Putamen (tissue), 1 donor: ENCODE data around the gene AMDHD1.
"Not testable (repeated sequence)": the region's sequence is repeated elsewhere in the genome, so short reads cannot be mapped to it uniquely, and the experiment has no call there.

Source experiments
- DNase-seq: peaks from one replicate; pipeline ENCODE4 v3.0.0-alpha.2; 2016; ENCODE audit warnings: low spot score

Gene AMDHD1

GRCh38 chr12:95966287-95966870 is 23.2 kb downstream of the AMDHD1 start:
- DNase-seq, result no peak

DNA sequence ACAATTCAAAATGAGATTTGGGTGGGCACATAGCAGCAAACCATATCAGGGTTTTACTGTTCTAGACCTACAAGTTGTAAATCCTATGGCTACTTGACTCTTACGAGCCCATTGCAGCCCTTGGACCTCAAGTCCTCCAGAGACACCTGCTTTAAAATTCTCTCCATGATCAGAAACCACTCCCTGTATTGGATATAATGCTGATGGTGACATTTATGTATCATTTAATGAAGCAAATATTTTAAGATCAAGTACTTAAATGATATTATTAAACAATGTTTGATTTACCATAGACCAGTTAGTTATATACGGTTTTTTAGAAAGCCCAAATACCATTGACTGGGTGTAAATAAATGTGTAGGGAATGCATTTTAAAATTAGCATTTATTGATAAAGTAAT is 24.2 kb downstream of the AMDHD1 start:
- no peak for DNase-seq

DNA sequence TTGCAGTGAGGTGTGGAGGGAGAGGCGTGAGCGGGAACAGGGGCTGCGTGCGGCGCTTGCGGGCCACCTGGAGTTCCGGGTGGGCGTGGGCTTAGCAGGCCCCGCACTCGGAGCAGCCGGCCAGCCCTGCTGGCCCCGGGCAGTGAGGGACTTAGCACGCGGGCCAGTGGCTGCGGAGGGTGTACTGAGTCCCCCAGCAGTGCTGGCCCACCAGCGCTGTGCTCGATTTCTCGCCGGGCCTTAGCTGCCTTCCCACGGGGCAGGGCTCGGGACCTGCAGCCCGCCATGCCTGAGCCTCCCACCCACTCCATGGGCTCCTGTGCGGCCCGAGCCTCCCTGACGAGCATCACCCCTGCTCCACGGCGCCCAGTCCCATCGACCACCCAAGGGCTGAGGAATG is 26.0 kb downstream of the AMDHD1 start:
- DNase-seq, result not testable (repeated sequence)

GRCh38 chr12:95970905-95971304 is 27.8 kb downstream of the AMDHD1 start:
- DNase-seq, result no peak

GRCh38 chr12:95972832-95973456 is 29.8 kb downstream of the AMDHD1 start:
- no peak for DNase-seq

- no peak for DNase-seq
Observed at GRCh38 chr12:95974358-95974757, 31.2 kb downstream of the AMDHD1 start.

DNA sequence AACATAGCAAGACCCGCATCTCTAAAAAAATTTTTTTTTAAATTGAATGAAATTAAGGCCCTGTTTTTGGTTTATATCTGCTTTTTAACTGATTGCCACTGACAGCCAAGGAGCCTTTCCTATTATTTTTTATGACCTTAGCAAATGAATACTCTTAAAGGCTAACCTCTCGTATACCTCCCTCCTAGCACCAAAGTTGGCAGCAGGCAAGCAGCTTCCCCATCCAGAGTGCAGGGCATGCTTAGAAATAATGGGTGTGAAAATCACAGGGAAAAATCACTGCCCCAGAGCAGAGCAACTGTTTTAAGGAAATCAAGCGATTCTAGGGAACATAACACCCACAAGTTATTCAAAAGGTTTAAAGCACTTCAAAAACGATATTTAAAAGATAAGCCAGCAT is 32.4 kb downstream of the AMDHD1 start:
- no peak for DNase-seq

- DNase-seq, result no peak
Observed at GRCh38 chr12:95976416-95976832, 33.3 kb downstream of the AMDHD1 start.

- DNase-seq, result no peak
Observed at GRCh38 chr12:95977764-95978305, 34.7 kb downstream of the AMDHD1 start.

GRCh38 chr12:95978351-95978750 is 35.2 kb downstream of the AMDHD1 start:
- no peak for DNase-seq

DNA sequence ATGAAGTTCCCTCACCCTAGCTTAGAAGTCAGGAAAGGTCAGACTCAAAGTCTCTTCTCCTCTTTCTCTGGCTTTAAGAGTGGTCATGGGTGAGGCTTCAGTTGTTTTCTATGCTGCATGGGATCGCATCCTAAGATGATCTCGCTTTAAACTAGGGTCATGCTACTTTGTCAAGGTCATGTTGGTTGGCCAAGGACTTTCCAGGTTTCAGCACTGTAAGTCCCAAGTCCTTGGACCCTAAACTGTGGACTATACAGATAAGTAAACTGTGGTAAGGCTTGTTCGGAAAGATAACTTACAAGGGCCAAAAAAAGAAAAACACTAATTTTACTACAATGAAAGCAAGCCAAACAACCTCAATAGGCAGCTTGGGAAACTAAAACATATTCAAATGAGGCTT is 35.6 kb downstream of the AMDHD1 start:
- DNase-seq, result no peak

- no peak for DNase-seq
Observed at GRCh38 chr12:95980437-95980836, 37.3 kb downstream of the AMDHD1 start.

DNA sequence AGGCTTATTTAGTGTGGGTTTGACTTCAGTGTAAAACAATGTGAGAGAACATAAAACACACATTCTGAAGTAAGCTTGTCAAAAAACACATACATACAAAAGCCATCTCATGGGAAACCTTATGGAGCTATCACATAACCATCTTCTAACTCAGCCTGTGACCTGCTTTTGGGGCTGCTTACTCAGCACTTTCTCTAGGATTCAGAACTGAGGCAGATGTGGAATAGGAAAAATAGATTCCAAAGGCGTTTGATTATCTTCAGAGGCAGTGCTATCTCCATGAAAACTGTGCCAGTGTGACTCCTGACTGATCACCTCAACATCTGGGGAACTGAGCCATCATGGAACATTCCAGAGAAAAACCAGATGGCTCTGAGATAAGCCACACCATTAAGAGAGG is 39.5 kb downstream of the AMDHD1 start:
- no peak for DNase-seq

DNA sequence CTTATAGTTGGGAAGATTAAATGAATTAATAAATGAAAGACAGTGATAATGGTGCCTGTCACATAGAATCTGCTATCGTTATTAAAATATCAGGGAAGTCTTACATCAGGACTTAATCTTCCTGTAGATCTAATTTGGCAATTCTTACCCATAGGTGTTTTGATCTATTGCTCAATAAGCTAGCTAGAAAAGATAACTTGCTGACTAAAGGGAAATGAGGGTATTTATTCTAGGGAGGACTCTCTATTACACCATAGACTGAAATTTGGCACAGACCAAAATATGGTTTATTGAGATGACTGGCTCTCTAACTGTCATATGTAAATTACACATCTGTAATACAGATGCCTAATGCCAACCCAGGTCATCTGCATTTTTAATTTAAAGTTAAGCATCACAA is 41.6 kb downstream of the AMDHD1 start:
- no peak for DNase-seq

GRCh38 chr12:95986635-95987570 is 43.8 kb downstream of the AMDHD1 start:
- DNase-seq, result no peak

DNA sequence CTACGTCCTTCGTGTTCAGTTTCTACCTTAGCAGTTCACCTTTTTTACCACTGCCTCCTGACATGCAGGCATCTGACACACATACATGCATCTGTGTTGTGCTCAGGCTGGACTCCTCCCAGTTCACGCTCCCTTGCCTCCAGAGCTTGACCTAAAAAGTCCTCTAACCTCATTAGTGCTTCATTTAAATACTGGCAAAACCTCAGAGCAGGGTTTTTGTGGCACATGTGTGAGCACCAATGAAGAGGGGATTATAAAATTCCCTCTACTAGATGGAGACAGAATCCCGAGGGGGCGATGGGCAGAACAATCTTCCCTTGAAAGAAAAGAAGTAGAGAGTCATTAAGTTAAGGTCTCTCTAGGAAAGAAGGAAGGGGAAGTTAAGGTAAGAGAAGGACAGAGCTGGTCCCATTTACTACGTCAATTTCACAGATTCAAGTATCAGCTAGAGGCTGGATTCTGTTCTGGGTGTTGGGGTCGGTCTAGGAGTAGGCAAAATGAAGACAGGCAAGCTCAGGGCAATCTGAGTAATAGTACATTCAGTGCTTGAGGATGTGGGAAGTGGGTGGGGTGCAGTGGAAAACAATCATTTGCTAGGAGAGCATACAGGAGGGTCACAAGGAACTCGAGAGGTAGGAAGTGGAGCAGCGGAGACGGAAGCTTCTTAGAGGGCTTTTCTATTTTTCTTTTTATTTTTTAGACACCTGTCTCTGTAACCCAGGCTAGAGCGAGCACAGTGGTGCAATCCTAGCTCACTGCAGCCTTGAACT is 45.6 kb downstream of the AMDHD1 start:
- DNase-seq, result no peak

- no peak for DNase-seq
Observed at GRCh38 chr12:95989504-95990123, 46.5 kb downstream of the AMDHD1 start.

GRCh38 chr12:95990136-95990535 is 47.0 kb downstream of the AMDHD1 start:
- no peak for DNase-seq

- no peak for DNase-seq
Observed at GRCh38 chr12:95993907-95994306, 50.8 kb downstream of the AMDHD1 start.

GRCh38 chr12:95994476-95994875 is 51.3 kb downstream of the AMDHD1 start:
- DNase-seq, result no peak

DNA sequence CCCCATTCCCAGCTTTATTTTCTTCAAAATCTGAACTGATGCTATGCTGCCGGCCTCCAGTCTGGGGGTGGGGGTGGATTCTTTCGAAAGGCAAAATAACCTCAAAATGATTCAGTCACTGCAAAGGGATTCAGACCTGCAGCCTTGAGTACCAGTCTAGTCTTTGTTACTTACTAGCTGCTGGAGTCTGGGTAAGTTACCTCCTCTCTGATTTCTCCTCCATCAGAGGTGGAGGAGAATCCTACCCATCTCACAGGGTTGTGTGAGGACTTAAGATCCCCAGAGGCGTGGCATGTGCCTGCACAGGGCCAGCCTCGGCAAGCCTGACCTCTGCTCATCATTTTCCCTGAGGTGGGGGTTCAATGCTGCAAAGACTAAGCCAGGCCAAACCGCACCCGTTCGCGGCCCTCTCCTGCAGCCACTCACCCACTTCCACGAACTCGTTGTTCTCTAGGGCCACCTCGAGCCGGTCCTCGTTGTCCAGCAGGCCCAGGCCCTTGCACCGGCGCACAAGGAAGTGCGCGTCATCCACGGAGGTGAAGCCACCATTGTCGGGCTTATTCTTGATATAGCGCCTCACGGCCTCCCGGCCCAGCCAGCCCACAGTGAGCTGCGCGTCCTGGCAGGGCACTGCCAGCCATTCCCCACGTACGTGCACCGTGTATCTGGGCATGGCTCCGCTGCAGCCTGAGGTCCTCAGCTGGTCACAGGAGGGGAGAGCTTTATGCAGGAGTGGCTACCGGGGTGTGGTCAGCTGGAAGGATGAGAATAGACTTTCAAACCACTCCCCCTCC is 52.3 kb downstream of the AMDHD1 start:
- no peak for DNase-seq
